Large intestine (tissue), 3 donors: ENCODE data around the gene CCDC88C. TPM values are rescaled to one million over a fixed set of nuclear protein-coding genes. Genes with fewer than 3 reads are reported as not detected.

Source experiments
- DNase-seq, 2 donors: peaks; one replicate each; pipeline versions ENCODE4 v3.0.0 to v3.0.0-alpha.2; 2013
- H3K27ac ChIP-seq: one replicate; pipeline ENCODE4 v1.5.1; 2013; ENCODE audit warnings: low read length
- H3K27me3 ChIP-seq: 2 replicates; pipeline ENCODE4 v1.6.1; 2013; ENCODE audit warnings: low read length; ENCODE audit not compliant: control insufficient read depth, insufficient read depth
- H3K36me3 ChIP-seq: 2 replicates; pipeline ENCODE4 v1.6.1; 2013; ENCODE audit warnings: low read length; ENCODE audit not compliant: control insufficient read depth, insufficient read depth
- H3K4me1 ChIP-seq: one replicate; pipeline ENCODE4 v1.6.1; 2013; ENCODE audit warnings: low read length; ENCODE audit not compliant: control insufficient read depth, insufficient read depth
- H3K4me3 ChIP-seq: one replicate; pipeline ENCODE4 v1.5.1; 2013; ENCODE audit warnings: low read length
- H3K9me3 ChIP-seq: one replicate; pipeline ENCODE4 v1.6.1; 2013; ENCODE audit warnings: mild to moderate bottlenecking, low read depth, low read length, moderate library complexity; ENCODE audit not compliant: control insufficient read depth
- WGBS: methylation state at CpG from one replicate; pipeline ENCODE4 v1.1.5; 2013; ENCODE audit warnings: low lambda C conversion rate; ENCODE audit not compliant: insufficient coverage; 5-methylcytosine and 5-hydroxymethylcytosine counted together
- polyA plus RNA-seq: library from polyadenylated mRNA; unstranded; fragments of 120-200 nt; gene quantifications from one replicate; pipeline ENCODE4 v1.2.1, GENCODE V29; 2013

Gene CCDC88C
- polyA plus RNA-seq, 1 donor, result 28.0 TPM

- DNase-seq, result no peak
- Histone ChIP-seq H3K27ac (no peak overlapping the region), H3K9me3 (no peaks in the 10 kb centered on the region), H3K4me3 (no peak overlapping the region), H3K27me3 (no peaks in the 10 kb centered on the region), H3K36me3 (no peaks in the 10 kb centered on the region), H3K4me1 (peaks cover 6% of the 10 kb centered on the region)
- WGBS, result no CpG with 5 or more reads among the region's 4 CpGs
These were observed 45.6 kb downstream of the CCDC88C start for GRCh38 chr14:91371990-91372375.

- H3K36me3 ChIP-seq, result no peaks in the 10 kb centered on the region
- H3K27me3 ChIP-seq, result no peaks in the 10 kb centered on the region
- H3K9me3 ChIP-seq, result no peaks in the 10 kb centered on the region
- WGBS, result no CpG with 5 or more reads among the region's 19 CpGs
- DNase-seq, result no peak
- H3K4me3 ChIP-seq, result no peak overlapping the region
- no peak overlapping the region for H3K27ac ChIP-seq
- peaks cover 6% of the 10 kb centered on the region for H3K4me1 ChIP-seq
These were observed 46.3 kb downstream of the CCDC88C start for GRCh38 chr14:91371011-91371989.

- Histone ChIP-seq H3K9me3 (no peaks in the 10 kb centered on the region), H3K36me3 (no peaks in the 10 kb centered on the region), H3K4me1 (peaks cover 6% of the 10 kb centered on the region), H3K4me3 (no peak overlapping the region), H3K27ac (no peak overlapping the region), H3K27me3 (no peaks in the 10 kb centered on the region)
- 83% methylated on average over 1 of the region's 24 CpGs for WGBS
- no peak for DNase-seq
These were observed 47.8 kb downstream of the CCDC88C start for GRCh38 chr14:91369628-91370445.

GRCh38 chr14:91368776-91369416 lies 48.7 kb downstream of the CCDC88C start:
- H3K9me3 ChIP-seq, result no peaks in the 10 kb centered on the region
- H3K4me1 ChIP-seq, result peaks cover 6% of the 10 kb centered on the region
- no peak overlapping the region for H3K4me3 ChIP-seq
- no peaks in the 10 kb centered on the region for H3K27me3 ChIP-seq
- H3K36me3 ChIP-seq, result no peaks in the 10 kb centered on the region
- H3K27ac ChIP-seq, result no peak overlapping the region
- DNase-seq, result no peak
- WGBS, result 100% methylated on average over 1 of the region's 19 CpGs

- DNase-seq, result no peak
- Histone ChIP-seq H3K36me3 (no peaks in the 10 kb centered on the region), H3K4me3 (no peak overlapping the region), H3K4me1 (no peaks in the 10 kb centered on the region), H3K27me3 (no peaks in the 10 kb centered on the region), H3K27ac (no peak overlapping the region), H3K9me3 (no peaks in the 10 kb centered on the region)
- WGBS, result no CpG with 5 or more reads among the region's 22 CpGs
These were observed 50.1 kb downstream of the CCDC88C start for GRCh38 chr14:91367173-91368171.

- Histone ChIP-seq H3K27me3 (no peaks in the 10 kb centered on the region), H3K4me1 (peaks cover 5% of the 10 kb centered on the region), H3K27ac (no peak overlapping the region), H3K9me3 (no peaks in the 10 kb centered on the region), H3K4me3 (no peak overlapping the region), H3K36me3 (no peaks in the 10 kb centered on the region)
- no peak for DNase-seq
- 83% methylated on average over 1 of the region's 6 CpGs for WGBS
These were observed 50.9 kb downstream of the CCDC88C start for GRCh38 chr14:91366749-91367148.

- no peak overlapping the region for H3K27ac ChIP-seq
- H3K9me3 ChIP-seq, result no peaks in the 10 kb centered on the region
- no peaks in the 10 kb centered on the region for H3K36me3 ChIP-seq
- whole genome bisulfite sequencing, result no CpG with 5 or more reads among the region's 6 CpGs
- no peaks in the 10 kb centered on the region for H3K27me3 ChIP-seq
- no peak for DNase-seq
- H3K4me3 ChIP-seq, result no peak overlapping the region
- peaks cover 10% of the 10 kb centered on the region for H3K4me1 ChIP-seq
These were observed 52.1 kb downstream of the CCDC88C start for GRCh38 chr14:91365552-91365951.

GRCh38 chr14:91364524-91365270 lies 52.9 kb downstream of the CCDC88C start:
- H3K36me3 ChIP-seq, result no peaks in the 10 kb centered on the region
- WGBS, result no CpG with 5 or more reads among the region's 13 CpGs
- no peak overlapping the region for H3K4me3 ChIP-seq
- H3K4me1 ChIP-seq, result peaks cover 11% of the 10 kb centered on the region
- no peak overlapping the region for H3K27ac ChIP-seq
- DNase-seq, result no peak
- no peaks in the 10 kb centered on the region for H3K27me3 ChIP-seq
- H3K9me3 ChIP-seq, result no peaks in the 10 kb centered on the region
